ENCODE measurements around the gene KLF11.

The KLF11 gene

DNA sequence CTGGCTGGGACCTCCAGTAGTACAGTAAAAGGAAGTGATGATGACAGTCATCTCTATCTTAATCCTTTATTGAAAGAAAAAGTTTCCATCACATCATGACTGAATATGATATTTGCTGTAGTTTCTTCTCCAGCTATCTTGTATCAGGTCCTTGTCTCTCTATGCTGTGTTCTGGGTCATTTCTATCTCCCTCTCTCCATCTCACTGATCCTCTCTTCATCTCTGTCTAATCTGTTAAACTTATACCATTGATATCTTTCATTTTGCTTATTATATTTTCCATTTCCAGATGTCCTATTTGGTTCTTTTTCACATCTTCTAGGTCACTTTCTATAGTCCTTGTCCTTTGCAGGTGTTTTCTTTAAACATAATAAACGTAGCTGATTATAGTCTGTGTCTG, 24.5 kb downstream of the KLF11 start:
- no peak for DNase-seq (ENCODE audit: low read depth)
- TF ChIP-seq, protein P1, sequence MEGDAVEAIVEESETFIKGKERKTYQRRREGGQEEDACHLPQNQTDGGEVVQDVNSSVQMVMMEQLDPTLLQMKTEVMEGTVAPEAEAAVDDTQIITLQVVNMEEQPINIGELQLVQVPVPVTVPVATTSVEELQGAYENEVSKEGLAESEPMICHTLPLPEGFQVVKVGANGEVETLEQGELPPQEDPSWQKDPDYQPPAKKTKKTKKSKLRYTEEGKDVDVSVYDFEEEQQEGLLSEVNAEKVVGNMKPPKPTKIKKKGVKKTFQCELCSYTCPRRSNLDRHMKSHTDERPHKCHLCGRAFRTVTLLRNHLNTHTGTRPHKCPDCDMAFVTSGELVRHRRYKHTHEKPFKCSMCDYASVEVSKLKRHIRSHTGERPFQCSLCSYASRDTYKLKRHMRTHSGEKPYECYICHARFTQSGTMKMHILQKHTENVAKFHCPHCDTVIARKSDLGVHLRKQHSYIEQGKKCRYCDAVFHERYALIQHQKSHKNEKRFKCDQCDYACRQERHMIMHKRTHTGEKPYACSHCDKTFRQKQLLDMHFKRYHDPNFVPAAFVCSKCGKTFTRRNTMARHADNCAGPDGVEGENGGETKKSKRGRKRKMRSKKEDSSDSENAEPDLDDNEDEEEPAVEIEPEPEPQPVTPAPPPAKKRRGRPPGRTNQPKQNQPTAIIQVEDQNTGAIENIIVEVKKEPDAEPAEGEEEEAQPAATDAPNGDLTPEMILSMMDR (IDR thresholded peaks at IDR 0.05; ENCODE audit: low read length, missing control alignments), result no peak
- no peak overlapping the region for H3K4me3 ChIP-seq (replicated peaks; ENCODE audit: low read depth, low read length)

DNA sequence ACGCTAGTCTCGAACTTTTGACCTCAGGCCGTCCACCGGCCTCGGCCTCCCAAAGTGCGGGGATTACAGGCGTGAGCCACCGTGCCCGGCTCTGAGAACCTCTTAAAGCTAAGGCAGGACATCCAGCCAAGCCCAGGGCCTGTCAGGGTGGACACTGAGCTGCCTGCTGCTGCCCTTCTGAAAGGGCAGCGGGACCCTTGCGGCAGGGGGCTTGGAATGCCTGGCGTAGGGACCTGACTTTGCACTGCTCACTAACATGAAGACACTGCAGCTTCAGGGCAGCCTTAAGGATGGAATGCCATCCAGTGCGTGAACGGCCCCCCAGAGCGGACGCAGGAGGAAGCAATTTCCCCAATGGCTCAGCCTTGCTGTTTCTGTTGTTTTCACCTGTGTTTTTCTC, 27.8 kb downstream of the KLF11 start:
- TF ChIP-seq, protein P1 (IDR thresholded peaks at IDR 0.05; ENCODE audit: low read length, missing control alignments), result no peak
- DNase-seq (ENCODE audit: low read depth), result no peak
- H3K4me3 ChIP-seq (replicated peaks; ENCODE audit: low read depth, low read length), result no peak overlapping the region

DNA sequence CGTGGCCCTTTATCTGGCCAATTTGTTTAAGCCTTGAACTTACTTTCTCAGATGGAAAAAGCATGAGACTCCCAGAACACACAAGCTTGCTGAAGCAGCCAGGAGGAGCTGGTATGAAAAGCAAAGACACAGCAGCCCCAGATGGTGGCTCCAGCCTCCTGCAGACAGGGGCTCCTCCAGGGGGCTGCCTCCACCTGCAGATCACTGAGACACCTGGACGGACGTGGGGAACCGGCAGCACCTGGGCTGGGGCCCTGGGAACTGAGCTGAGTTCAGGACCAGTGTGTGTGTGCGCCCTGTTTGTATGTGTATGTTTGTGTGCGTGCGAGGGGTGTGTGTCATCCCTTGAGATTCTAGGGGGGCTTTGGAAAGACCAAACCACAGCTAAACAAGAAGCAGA, 28.2 kb downstream of the KLF11 start:
- TF ChIP-seq, protein P1 (IDR thresholded peaks at IDR 0.05; ENCODE audit: low read length, missing control alignments), result no peak
- DNase-seq (ENCODE audit: low read depth), result no peak
- H3K4me3 ChIP-seq (replicated peaks; ENCODE audit: low read depth, low read length), result no peak overlapping the region

DNA sequence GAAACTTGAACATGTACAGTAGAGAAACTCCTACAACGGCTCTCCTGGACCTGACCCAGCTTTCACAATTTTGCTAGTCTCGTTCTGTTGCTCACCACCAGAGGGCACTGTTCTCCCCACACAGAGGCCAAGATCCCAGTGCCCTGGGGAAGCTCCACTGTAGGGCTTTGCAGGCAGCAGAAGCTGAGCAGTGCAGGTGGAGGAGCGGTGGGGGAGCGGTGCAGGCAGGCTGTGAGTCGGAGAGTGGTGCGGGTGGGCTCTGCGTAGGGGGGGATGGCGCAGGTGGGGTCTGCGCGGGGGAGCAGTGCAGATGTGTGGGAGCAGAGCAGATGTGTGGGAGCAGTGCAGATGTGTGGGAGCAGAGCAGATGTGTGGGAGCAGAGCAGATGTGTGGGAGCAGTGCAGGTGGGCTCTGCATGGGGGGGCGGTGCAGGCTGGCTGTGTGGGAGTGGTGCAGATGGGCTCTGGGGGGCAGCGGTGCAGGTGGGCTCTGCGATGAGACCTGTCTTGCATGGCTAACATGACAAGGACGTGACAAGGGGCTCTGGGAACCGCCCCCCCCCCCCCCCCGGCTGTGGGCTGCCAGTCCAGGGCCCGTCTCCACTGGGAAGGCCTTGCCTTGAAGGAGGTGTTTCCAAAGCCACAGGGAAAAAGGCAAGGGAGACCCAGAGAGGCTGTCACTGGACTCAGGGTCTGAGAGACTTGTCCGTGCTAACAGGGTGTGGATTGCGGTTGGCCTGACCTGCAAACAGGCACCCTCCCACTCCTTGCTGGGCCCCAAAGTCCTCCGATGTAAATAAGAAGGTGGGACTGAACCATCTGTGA, 29.5 kb downstream of the KLF11 start:
- peak; percentile 91 for DNase-seq (ENCODE audit: low read depth)
- H3K4me3 ChIP-seq (replicated peaks; ENCODE audit: low read depth, low read length), result no peak overlapping the region
- TF ChIP-seq, protein P1 (IDR thresholded peaks at IDR 0.05; ENCODE audit: low read length, missing control alignments), result peak; percentile 93

DNA sequence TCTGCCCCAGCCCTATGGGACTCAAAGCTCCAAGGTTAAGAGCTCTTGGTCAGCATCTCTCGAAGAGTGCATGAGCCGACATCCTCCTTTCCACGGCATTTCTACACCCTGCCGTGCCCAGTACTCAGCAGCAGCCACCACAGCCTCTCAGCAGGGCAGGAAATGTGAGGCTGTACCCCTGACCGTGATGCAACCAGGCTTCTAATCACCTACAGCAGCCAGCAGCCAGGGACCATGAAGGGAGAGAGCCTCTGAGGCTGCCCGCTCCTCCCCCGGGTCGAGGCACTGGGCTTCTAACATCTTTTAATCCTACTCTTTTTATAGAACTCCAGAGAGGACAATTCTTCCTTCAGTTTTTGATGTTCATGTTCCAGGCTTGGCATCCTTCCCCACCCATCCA, 30.4 kb downstream of the KLF11 start:
- DNase-seq (ENCODE audit: low read depth), result no peak
- TF ChIP-seq, protein P1 (IDR thresholded peaks at IDR 0.05; ENCODE audit: low read length, missing control alignments), result no peak
- H3K4me3 ChIP-seq (replicated peaks; ENCODE audit: low read depth, low read length), result no peak overlapping the region

DNA sequence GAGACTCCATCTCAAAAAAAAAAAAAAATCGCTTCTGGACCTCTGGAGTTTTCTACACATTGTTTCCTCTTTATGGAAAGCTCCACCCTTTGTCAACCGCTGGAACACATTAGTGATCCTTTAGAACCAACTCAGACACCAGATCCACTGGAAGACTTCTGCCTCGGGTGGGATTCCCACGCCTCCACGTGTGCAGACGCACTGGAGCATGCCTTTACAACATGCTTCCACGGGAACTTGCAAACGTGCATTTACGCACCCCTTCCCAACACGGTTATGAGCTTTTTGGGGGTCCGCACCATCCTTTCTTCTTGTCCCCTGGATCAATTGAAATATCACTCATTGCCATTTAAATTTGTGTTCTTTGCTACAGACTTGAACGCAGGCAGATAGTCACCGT, 31.8 kb downstream of the KLF11 start:
- H3K4me3 ChIP-seq (replicated peaks; ENCODE audit: low read depth, low read length), result no peak overlapping the region
- TF ChIP-seq, protein P1 (IDR thresholded peaks at IDR 0.05; ENCODE audit: low read length, missing control alignments), result no peak
- DNase-seq (ENCODE audit: low read depth), result no peak

Measured in fibroblast of pulmonary artery (primary cell).